Right lobe of liver (tissue), 6 donors: ENCODE measurements around the gene ZBTB8B. TPM values are rescaled to one million over a fixed set of nuclear protein-coding genes. Genes with fewer than 3 reads are reported as not detected.

Source experiments
- ATAC-seq, 4 donors: fragments of 200-7000 bp; cut with Tn5 transposase; one replicate each; pipeline ENCODE4 v1.9.1; 2020; ENCODE audit warnings: mild to moderate bottlenecking in 4 of 4, moderate library complexity in 4 of 4
- DNase-seq, 3 donors: peaks; one replicate each; pipeline ENCODE4 v3.0.0-alpha.2; 2020
- H3K27ac ChIP-seq, 3 donors: fragments of 200-600 bp; one replicate each; pipeline ENCODE4 v1.8.0; 2022
- H3K27me3 ChIP-seq, 2 donors: fragments of 200-600 bp; one replicate each; pipeline ENCODE4 v1.8.0; 2022
- H3K36me3 ChIP-seq, 4 donors: fragments of 200-600 bp; sonication (generic) in 1 of 4; one replicate each; pipeline versions ENCODE4 v1.5.1 to v1.8.0; 2017 to 2022; ENCODE audit warnings: control low read depth in 1 of 4
- H3K4me1 ChIP-seq, 4 donors: fragments of 200-600 bp; sonication (generic) in 1 of 4; one replicate each; pipeline versions ENCODE4 v1.5.1 to v1.8.0; 2017 to 2022; ENCODE audit warnings: control low read depth in 1 of 4
- H3K4me3 ChIP-seq, 3 donors: fragments of 200-600 bp; one replicate each; pipeline ENCODE4 v1.8.0; 2022
- H3K9me3 ChIP-seq, 4 donors: fragments of 200-600 bp; sonication (generic) in 1 of 4; one replicate each; pipeline versions ENCODE4 v1.5.1 to v1.8.0; 2017 to 2022; ENCODE audit warnings: control low read depth in 1 of 4
- CTCF ChIP-seq, 4 donors: fragments of 200-600 bp in 3 of 4; fragments of 450-650 bp in 1 of 4; IDR thresholded peaks; one replicate each; pipeline versions ENCODE4 v1.5.1 to v1.8.0; 2016 to 2022; ENCODE audit warnings: antibody characterized with exemption in 4 of 4, mild to moderate bottlenecking in 2 of 4
- POLR2A ChIP-seq: fragments of 450-650 bp; IDR thresholded peaks from one replicate; pipeline ENCODE4 v1.6.1; 2017; ENCODE audit warnings: antibody characterized with exemption, mild to moderate bottlenecking
- WGBS: methylation state at CpG from one replicate; pipeline ENCODE4 v1.1.6; 2018; ENCODE audit warnings: low coverage, low lambda C conversion rate; ENCODE audit not compliant: insufficient coverage; ENCODE audit errors: missing lambda C conversion rate; 5-methylcytosine and 5-hydroxymethylcytosine counted together
- intact Hi-C, 2 donors: fragments of 100-400 bp; cut with DNase I; formaldehyde crosslinking; loops; one replicate each; pipeline versions ENCODE4 v1.11.2 to v1.14.1; 2022
- total RNA-seq, 6 experiments: library from RNA; depleted of rRNA in 2 of 6; stranded (reverse); fragments of >200 nt in 2 of 6; fragmentation: NEBNext Ultra II Directional in 3 of 6; extraction: Animal tissue kit (Norgen Biotek cat#: 25700) in 3 of 6; gene quantifications; one replicate each; pipeline versions ENCODE4 v1.1.0 to v1.2.4, GENCODE V29; 2016 to 2023
- donor health status: DM: no; HTN: yes; CAD: no.
- donor health status: DM: no; HTN: no; CAD: no.
- donor health status: DM: no; HTN: no; CAD: no.
- donor health status: DM: no; HTN: yes; CAD: no.
- donor health status: DM: no; HTN: yes; CAD: no.

ZBTB8B gene
- total RNA-seq, 6 experiments from 2014 or later, result not detected

DNA sequence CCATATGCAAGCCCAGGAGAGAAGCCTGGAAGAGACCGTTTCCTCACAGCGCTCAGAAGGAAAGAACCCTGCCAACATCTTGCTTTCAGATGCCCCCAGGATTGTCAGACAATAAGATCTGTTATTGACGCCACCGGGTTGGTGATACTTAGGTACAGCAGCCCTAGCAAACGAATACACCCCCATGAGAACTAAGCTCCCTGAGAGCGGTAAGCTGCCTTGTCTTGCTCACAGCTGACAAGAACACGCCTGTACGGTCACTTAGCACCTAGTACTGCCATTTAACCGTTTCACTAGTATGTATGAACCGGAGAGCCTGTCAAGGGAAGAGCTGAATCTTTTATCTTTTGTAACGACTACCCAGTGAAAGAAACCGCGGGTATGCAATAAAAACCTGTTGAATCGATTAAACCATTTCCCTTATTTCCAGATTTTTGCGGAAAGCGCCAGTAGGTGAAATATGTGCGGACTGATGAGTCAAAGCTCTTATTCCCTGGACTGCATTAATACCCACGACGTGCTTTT lies 619 bp upstream of the ZBTB8B start:
- H3K27ac ChIP-seq, result no peak overlapping the region
- peaks cover 0 to 20% of the 10 kb centered on the region in 2 donors for H3K27me3 ChIP-seq
- peak; percentile 18 to 37 (median 28) for ATAC-seq
- intact Hi-C loops, result no loop called here
- WGBS, result 3% methylated on average over 13 of the region's 19 CpGs
- H3K4me1 ChIP-seq, result peaks cover 0 to 11% (median 0%) of the 10 kb centered on the region in 4 donors
- no peaks in the 10 kb centered on the region for H3K36me3 ChIP-seq
- DNase-seq, result no peak
- no peak for TF ChIP-seq CTCF (IDR thresholded peaks at IDR 0.05)
- TF ChIP-seq POLR2A, result no peak
- peak overlapping the region; percentile 23 to 36 (median 31) for H3K4me3 ChIP-seq
- no peaks in the 10 kb centered on the region for H3K9me3 ChIP-seq

GRCh38 chr1:32465578-32465933 lies 684 bp downstream of the ZBTB8B start:
- H3K27me3 ChIP-seq, result peaks cover 0 to 20% of the 10 kb centered on the region in 2 donors
- no peak for ATAC-seq

DNA sequence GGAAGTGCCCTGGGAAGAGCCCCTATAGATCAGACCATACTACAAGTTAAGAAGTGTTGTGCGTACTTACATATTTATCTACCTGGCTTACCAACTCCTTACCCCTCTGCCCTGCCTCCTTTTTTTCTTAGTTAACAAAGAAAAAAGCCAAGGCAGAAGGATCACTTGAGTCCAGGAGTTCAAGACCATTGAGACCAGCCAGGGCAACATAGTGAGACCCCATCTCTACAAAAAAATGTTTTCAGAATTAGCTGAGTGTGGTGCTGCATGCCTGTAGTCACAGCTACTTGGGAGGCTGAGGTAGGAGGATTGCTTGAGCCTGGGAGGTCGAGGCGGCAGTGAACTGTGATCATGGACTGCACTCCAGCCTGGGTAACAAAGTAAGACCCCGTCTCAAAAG lies 1.9 kb downstream of the ZBTB8B start:
- Histone ChIP-seq H3K36me3 (no peaks in the 10 kb centered on the region), H3K4me1 (peaks cover 0 to 11% (median 0%) of the 10 kb centered on the region in 4 donors), H3K4me3 (no peak overlapping the region), H3K27ac (no peak overlapping the region), H3K27me3 (peaks cover 0 to 20% of the 10 kb centered on the region in 2 donors), H3K9me3 (no peaks in the 10 kb centered on the region)
- DNase-seq (no peak), ATAC-seq (no peak)
- WGBS, result 73% methylated on average over 4 of the region's 4 CpGs
- intact Hi-C loops, result no loop called here
- no peak for TF ChIP-seq POLR2A
- TF ChIP-seq CTCF (IDR thresholded peaks at IDR 0.05), result no peak

More at GRCh38 chr1:32465578-32465933, 684 bp downstream of the ZBTB8B start:
- TF ChIP-seq CTCF (IDR thresholded peaks at IDR 0.05) (no peak), POLR2A (no peak)
- Histone ChIP-seq H3K36me3 (no peaks in the 10 kb centered on the region), H3K9me3 (no peaks in the 10 kb centered on the region), H3K27ac (no peak overlapping the region), H3K4me1 (peaks cover 0 to 11% (median 0%) of the 10 kb centered on the region in 4 donors), H3K4me3 (no peak overlapping the region)
- DNase-seq, result no peak
- WGBS, result 43% methylated on average over 10 of the region's 11 CpGs
- intact Hi-C loops, result no loop called here

DNA sequence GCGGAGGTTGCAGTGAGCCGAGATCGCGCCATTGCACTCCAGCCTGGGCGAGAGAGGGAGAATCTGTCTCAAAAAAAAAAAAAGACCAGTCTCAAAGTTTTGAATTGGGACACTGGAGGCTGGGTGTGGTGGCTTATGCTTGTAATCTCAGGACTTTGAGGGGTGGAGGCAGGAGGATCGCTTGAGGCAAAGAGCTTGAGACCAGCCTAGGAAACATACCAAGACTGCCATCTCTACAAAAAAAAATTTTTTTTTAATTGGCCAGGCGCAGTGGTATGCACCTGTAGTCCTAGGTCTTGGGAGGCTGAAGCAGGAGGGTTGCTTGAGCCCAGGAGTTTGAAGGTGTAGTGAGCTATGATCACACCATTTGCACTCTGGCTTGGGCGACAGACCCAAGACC lies 3.9 kb downstream of the ZBTB8B start:
- H3K27me3 ChIP-seq, result peaks cover 0 to 20% of the 10 kb centered on the region in 2 donors
- H3K27ac ChIP-seq, result no peak overlapping the region
- intact Hi-C loops, result no loop called here
- TF ChIP-seq POLR2A, result no peak
- no peak for TF ChIP-seq CTCF (IDR thresholded peaks at IDR 0.05)
- no peaks in the 10 kb centered on the region for H3K9me3 ChIP-seq
- no peak for DNase-seq
- peaks cover 0 to 11% (median 0%) of the 10 kb centered on the region in 4 donors for H3K4me1 ChIP-seq
- ATAC-seq, result no peak
- H3K36me3 ChIP-seq, result no peaks in the 10 kb centered on the region
- H3K4me3 ChIP-seq, result no peak overlapping the region
- 82% methylated on average over 8 of the region's 8 CpGs for WGBS
